Measurements from ENCODE around the gene SDHA. TPM values are rescaled to one million over a fixed set of nuclear protein-coding genes. Genes with fewer than 3 reads are reported as not detected.
"Not testable (repeated sequence)": the region's sequence is repeated elsewhere in the genome, so short reads cannot be mapped to it uniquely, and the experiment has no call there.

The SDHA gene
- total RNA-seq, 6 experiments from 2014 or later = 92.5 to 114 (median 109) TPM

GRCh38 chr5:298737-299125 is 80.6 kb downstream of the SDHA start:
- DNase-seq = no peak
- H3K9me3 Mint-ChIP-seq = no peaks in the 10 kb centered on the region
- H3K27me3 Mint-ChIP-seq (ENCODE audit: insufficient read depth) = peaks cover 2% of the 10 kb centered on the region; the same call in 1 of the 2 replicates
- H3K36me3 Mint-ChIP-seq (ENCODE audit: low read depth) = peaks cover 4% of the 10 kb centered on the region; the same call in 1 of the 2 replicates
- no peak overlapping the region for H3K27ac Mint-ChIP-seq
- H3K4me3 Mint-ChIP-seq = no peak overlapping the region
- peaks cover 24% of the 10 kb centered on the region; the same call in 1 of the 2 replicates for H3K4me1 Mint-ChIP-seq (ENCODE audit: low read depth)
- TF ChIP-seq, protein P1, sequence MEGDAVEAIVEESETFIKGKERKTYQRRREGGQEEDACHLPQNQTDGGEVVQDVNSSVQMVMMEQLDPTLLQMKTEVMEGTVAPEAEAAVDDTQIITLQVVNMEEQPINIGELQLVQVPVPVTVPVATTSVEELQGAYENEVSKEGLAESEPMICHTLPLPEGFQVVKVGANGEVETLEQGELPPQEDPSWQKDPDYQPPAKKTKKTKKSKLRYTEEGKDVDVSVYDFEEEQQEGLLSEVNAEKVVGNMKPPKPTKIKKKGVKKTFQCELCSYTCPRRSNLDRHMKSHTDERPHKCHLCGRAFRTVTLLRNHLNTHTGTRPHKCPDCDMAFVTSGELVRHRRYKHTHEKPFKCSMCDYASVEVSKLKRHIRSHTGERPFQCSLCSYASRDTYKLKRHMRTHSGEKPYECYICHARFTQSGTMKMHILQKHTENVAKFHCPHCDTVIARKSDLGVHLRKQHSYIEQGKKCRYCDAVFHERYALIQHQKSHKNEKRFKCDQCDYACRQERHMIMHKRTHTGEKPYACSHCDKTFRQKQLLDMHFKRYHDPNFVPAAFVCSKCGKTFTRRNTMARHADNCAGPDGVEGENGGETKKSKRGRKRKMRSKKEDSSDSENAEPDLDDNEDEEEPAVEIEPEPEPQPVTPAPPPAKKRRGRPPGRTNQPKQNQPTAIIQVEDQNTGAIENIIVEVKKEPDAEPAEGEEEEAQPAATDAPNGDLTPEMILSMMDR (IDR thresholded peaks at IDR 0.05) = no peak

GRCh38 chr5:299921-300320 is 81.8 kb downstream of the SDHA start:
- H3K27ac Mint-ChIP-seq; H3K9me3 Mint-ChIP-seq; H3K27me3 Mint-ChIP-seq (ENCODE audit: insufficient read depth); H3K4me3 Mint-ChIP-seq; H3K36me3 Mint-ChIP-seq (ENCODE audit: low read depth); DNase-seq: not testable (repeated sequence)
- peaks cover 24% of the 10 kb centered on the region; the same call in 1 of the 2 replicates for H3K4me1 Mint-ChIP-seq (ENCODE audit: low read depth)

GRCh38 chr5:300691-301435 is 82.7 kb downstream of the SDHA start:
- H3K27me3 Mint-ChIP-seq (ENCODE audit: insufficient read depth); H3K27ac Mint-ChIP-seq; DNase-seq; H3K9me3 Mint-ChIP-seq; H3K4me3 Mint-ChIP-seq; H3K36me3 Mint-ChIP-seq (ENCODE audit: low read depth): not testable (repeated sequence)
- H3K4me1 Mint-ChIP-seq (ENCODE audit: low read depth) = peaks cover 23% of the 10 kb centered on the region; the same call in 1 of the 2 replicates

DNA sequence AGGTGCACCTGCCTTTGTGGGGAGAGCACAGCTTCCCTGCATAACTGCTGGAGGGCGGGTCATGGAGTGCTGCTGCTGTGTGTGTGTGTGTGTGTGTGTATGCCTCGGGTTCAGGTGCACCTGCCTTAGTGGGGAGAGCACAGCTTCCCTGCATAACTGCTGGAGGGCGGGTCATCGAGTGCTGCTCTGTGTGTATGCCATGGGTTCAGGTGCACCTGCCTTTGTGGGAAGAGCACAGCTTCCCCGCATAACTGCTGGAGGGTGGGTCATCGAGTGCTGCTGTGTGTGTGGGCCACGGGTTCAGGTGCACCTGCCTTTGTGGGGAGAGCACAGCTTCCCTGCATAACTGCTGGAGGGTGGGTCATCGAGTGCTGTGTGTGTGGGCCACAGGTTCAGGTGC is 84.3 kb downstream of the SDHA start:
- H3K4me1 Mint-ChIP-seq (ENCODE audit: low read depth); H3K9me3 Mint-ChIP-seq; H3K27ac Mint-ChIP-seq; H3K27me3 Mint-ChIP-seq (ENCODE audit: insufficient read depth); H3K4me3 Mint-ChIP-seq; H3K36me3 Mint-ChIP-seq (ENCODE audit: low read depth); DNase-seq: not testable (repeated sequence)

DNA sequence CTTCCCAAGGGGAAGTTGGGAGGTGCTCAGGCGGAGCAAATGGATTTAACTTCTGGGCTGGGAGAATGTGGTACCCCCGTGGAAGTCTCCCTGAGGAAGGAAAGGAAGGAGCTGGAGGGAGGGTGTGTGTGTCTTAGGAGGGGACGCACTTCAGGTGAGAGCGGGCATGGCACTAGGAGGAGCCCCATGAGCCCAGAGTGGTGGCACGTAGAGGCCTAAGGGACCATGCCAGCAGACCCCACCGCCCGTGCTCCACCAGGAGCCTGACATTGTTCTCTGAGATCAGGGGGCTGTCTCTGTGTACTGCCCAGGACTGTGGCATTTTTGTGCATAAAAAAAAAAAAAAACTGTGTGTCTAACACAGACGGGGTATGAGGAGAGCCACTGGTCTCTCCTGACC is 84.8 kb downstream of the SDHA start:
- no peak overlapping the region for H3K4me3 Mint-ChIP-seq
- H3K4me1 Mint-ChIP-seq (ENCODE audit: low read depth) = 0 out of 2 replicates have a peak, but pooled peaks cover 5% of the 10 kb centered on the region
- H3K27ac Mint-ChIP-seq = no peak overlapping the region
- H3K27me3 Mint-ChIP-seq (ENCODE audit: insufficient read depth) = no peaks in the 10 kb centered on the region
- H3K9me3 Mint-ChIP-seq = no peaks in the 10 kb centered on the region
- no peak for DNase-seq
- peaks cover 8% of the 10 kb centered on the region for H3K36me3 Mint-ChIP-seq (ENCODE audit: low read depth)
- TF ChIP-seq, protein P1 (IDR thresholded peaks at IDR 0.05) = no peak

GRCh38 chr5:303741-304140 is 85.6 kb downstream of the SDHA start:
- H3K27me3 Mint-ChIP-seq (ENCODE audit: insufficient read depth); H3K36me3 Mint-ChIP-seq (ENCODE audit: low read depth); DNase-seq; H3K4me3 Mint-ChIP-seq; H3K9me3 Mint-ChIP-seq; H3K4me1 Mint-ChIP-seq (ENCODE audit: low read depth); H3K27ac Mint-ChIP-seq: not testable (repeated sequence)

GRCh38 chr5:305050-305449 is 86.9 kb downstream of the SDHA start:
- H3K27me3 Mint-ChIP-seq (ENCODE audit: insufficient read depth) = no peaks in the 10 kb centered on the region
- H3K27ac Mint-ChIP-seq = no peak overlapping the region
- peaks cover 12% of the 10 kb centered on the region for H3K4me1 Mint-ChIP-seq (ENCODE audit: low read depth)

More at GRCh38 chr5:305050-305449, 86.9 kb downstream of the SDHA start:
- Mint-ChIP-seq H3K36me3 (ENCODE audit: low read depth) (peaks cover 8% of the 10 kb centered on the region), H3K4me3 (no peak overlapping the region), H3K9me3 (no peaks in the 10 kb centered on the region)
- TF ChIP-seq, protein P1 (IDR thresholded peaks at IDR 0.05) = no peak
- DNase-seq = no peak

Data from HFFc6 (cell line).